BJ (cell line): ENCODE measurements around the gene CD79B. TPM values are rescaled to one million over a fixed set of nuclear protein-coding genes. Genes with fewer than 3 reads are reported as not detected.

Experiments used
- CTCF ChIA-PET: fragments of 350-600 bp; formaldehyde crosslinking; extraction: SDS; loops from one replicate; lab custom pipeline; 2021; ENCODE audit warnings: antibody characterized with exemption, inconsistent platforms; lab: Yijun Ruan, JAX
- POLR2A ChIA-PET: fragments of 300-600 bp; sonication (Branson Sonifier 250); formaldehyde crosslinking; extraction: SDS; loops from one replicate; lab custom pipeline; 2021; ENCODE audit warnings: antibody characterized with exemption; lab: Charles Lee
- DNase-seq: peaks from one replicate; pipeline ENCODE4 v3.0.0-alpha.2; 2011; ENCODE audit warnings: low read depth
- H3K27me3 ChIP-seq: 2 replicates; pipeline ENCODE4 v1.6.0; 2011; ENCODE audit warnings: low read length; ENCODE audit not compliant: control insufficient read depth, insufficient read depth
- H3K36me3 ChIP-seq: 2 replicates; pipeline ENCODE4 v1.5.1; 2011; ENCODE audit warnings: low read length; ENCODE audit not compliant: control insufficient read depth, insufficient read depth
- H3K4me3 ChIP-seq: 2 replicates; pipeline ENCODE4 v1.5.1; 2011; ENCODE audit warnings: low read depth, mild to moderate bottlenecking, control low read depth, low read length
- polyA plus RNA-seq: library from polyadenylated mRNA; depleted of rRNA; stranded (reverse); fragments of >200 nt; gene quantifications from 2 replicates; pipeline ENCODE4 v1.2.3, GENCODE V29; 2011
- TF ChIP-seq, protein P1 (sequence below): IDR thresholded peaks from 2 replicates; pipeline ENCODE4 v1.5.1; 2011; ENCODE audit warnings: low read depth, mild to moderate bottlenecking, control low read depth, inconsistent platforms, low read length, moderate library complexity; ENCODE audit not compliant: insufficient read depth

The CD79B gene
- polyA plus RNA-seq, 1 experiment: 0.58 TPM

DNA sequence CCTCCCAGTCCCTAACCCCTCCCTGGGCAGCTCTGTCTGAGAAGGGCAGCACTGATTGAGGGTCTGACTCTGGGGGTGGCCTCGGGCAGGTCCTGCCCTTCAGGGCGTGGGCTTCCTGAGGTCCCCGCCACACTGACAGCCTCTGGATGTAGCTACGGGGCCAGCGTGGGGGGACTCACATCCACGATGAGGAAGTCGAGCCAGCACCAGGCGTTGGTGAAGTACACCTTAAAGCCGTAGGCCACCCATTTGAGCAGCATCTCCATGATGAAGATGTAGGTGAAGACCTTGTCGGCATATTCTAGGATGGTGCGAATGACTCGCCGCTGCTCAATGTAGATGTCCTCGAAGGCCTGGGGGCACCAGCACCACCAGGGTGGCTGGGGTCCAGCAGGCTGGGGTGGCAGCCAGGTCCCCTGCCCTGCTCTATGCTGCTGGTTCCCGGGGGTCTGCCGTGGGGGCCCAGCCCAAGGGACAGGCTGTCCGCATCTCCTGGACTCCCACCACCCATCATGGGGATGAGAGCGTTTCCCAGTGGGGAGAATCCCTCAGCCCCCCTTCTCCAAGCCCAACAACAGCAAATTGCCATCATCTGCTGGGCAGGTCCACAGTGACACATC, 15.7 kb upstream of the CD79B start:
- TF ChIP-seq, protein P1, sequence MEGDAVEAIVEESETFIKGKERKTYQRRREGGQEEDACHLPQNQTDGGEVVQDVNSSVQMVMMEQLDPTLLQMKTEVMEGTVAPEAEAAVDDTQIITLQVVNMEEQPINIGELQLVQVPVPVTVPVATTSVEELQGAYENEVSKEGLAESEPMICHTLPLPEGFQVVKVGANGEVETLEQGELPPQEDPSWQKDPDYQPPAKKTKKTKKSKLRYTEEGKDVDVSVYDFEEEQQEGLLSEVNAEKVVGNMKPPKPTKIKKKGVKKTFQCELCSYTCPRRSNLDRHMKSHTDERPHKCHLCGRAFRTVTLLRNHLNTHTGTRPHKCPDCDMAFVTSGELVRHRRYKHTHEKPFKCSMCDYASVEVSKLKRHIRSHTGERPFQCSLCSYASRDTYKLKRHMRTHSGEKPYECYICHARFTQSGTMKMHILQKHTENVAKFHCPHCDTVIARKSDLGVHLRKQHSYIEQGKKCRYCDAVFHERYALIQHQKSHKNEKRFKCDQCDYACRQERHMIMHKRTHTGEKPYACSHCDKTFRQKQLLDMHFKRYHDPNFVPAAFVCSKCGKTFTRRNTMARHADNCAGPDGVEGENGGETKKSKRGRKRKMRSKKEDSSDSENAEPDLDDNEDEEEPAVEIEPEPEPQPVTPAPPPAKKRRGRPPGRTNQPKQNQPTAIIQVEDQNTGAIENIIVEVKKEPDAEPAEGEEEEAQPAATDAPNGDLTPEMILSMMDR: no peak
- CTCF ChIA-PET: interaction anchor here (0.5 to 3.1 kb wide), 8 partner anchors 8 to 193 kb away, joined by 3 to 42 read pairs (median 10); partner anchors contain the start of gene GH1
- H3K4me3 ChIP-seq: no peak overlapping the region
- POLR2A ChIA-PET: no interaction called here
- no peaks in the 10 kb centered on the region for H3K36me3 ChIP-seq
- DNase-seq: no peak
- H3K27me3 ChIP-seq: peaks cover 3% of the 10 kb centered on the region; the same call in 1 of the 2 replicates

DNA sequence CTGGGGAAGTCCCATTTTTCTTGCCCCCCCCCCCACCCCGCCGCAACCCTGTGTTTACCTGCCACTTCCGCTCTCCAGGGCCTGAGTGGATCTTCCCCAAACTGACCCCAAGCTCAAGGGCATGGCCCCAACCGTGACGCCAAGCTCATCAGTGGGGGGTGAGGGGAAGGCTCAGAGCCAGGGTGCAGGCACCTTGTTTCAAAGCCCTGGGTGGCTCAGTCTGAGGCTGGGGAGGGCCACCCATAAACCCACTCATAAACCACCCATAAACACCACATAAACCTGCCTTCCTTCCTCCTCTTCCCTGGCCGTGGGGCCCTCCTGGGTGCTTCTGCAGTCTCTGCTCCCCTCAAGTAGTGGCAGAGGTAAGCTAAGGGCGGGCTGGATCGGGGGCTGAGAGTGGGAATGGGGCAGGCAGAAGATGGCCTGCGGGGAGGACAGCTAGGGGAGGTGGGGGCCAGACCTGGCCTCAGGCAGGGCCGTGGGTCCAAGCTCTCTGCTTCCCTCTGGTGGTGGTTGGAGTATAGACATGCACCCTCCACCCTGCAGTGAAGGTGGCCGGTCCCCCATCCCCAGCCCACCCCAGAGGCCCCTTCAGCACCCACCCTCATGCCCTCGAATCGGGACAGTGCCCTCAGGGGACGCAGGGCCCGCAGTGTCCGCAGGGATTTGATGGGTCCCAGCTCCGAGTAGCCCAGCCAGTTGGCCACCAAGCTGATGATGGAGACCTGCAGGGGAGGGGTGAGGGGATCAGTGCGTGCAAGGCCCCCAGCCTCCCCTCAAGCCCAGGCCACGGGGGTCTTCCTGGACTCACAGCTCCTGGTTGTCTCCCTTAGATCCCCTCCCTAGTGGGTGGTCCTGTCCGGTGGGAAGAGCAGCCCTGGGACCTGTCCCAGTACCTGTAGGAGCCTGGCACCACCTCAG, 14.6 kb upstream of the CD79B start:
- H3K36me3 ChIP-seq: no peaks in the 10 kb centered on the region
- ChIA-PET POLR2A (no interaction called here), CTCF (interaction anchor here (0.5 to 3.1 kb wide), 38 partner anchors 9 to 1760 kb away, joined by 3 to 42 read pairs (median 4); partner anchors contain the start of genes CD79B, CSHL1 and GH1)
- DNase-seq: no peak
- peaks cover 1% of the 10 kb centered on the region; the same call in 1 of the 2 replicates for H3K27me3 ChIP-seq
- TF ChIP-seq, protein P1: peak; percentile 82
- H3K4me3 ChIP-seq: no peak overlapping the region

DNA sequence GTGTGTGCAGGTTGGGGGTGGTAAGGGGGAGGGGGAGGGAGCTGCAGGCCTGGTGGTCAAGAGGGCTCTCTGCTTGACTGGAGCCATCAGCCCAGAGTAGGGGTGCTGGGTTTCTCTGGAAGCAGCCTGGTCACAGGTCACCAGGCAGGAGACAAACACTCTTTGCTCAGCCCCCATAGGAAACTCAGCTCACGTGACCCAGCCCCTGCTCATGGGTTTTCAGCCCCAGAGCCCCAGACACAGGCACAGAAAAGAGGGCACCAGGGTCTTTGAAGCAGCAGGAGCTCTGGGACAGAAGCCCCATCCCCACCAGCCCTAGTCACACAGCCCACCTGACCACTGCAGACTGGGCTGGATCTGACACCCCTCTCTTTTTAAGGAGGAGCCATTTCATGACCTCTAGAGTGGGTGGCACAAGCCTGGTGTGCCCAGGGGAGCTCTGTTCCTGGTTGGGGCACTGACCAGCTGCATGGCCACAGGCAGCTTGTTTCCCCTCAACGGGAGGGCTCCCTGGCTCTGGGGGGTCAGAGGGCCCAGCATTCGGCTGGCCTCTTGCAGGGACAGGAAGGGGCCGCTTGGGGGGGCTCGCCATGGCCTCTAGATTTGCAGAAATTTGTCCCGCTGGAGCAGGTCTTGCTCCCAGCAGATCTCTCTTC, 13.8 kb upstream of the CD79B start:
- no peak overlapping the region for H3K4me3 ChIP-seq
- POLR2A ChIA-PET: no interaction called here
- CTCF ChIA-PET: interaction anchor here (0.6 to 3.1 kb wide), 36 partner anchors 8 to 1759 kb away, joined by 3 to 42 read pairs (median 5); partner anchors contain the start of genes CD79B, CSHL1 and GH1
- H3K27me3 ChIP-seq: peaks cover 1% of the 10 kb centered on the region; the same call in 1 of the 2 replicates
- no peak for DNase-seq
- H3K36me3 ChIP-seq: no peaks in the 10 kb centered on the region
- TF ChIP-seq, protein P1: no peak

DNA sequence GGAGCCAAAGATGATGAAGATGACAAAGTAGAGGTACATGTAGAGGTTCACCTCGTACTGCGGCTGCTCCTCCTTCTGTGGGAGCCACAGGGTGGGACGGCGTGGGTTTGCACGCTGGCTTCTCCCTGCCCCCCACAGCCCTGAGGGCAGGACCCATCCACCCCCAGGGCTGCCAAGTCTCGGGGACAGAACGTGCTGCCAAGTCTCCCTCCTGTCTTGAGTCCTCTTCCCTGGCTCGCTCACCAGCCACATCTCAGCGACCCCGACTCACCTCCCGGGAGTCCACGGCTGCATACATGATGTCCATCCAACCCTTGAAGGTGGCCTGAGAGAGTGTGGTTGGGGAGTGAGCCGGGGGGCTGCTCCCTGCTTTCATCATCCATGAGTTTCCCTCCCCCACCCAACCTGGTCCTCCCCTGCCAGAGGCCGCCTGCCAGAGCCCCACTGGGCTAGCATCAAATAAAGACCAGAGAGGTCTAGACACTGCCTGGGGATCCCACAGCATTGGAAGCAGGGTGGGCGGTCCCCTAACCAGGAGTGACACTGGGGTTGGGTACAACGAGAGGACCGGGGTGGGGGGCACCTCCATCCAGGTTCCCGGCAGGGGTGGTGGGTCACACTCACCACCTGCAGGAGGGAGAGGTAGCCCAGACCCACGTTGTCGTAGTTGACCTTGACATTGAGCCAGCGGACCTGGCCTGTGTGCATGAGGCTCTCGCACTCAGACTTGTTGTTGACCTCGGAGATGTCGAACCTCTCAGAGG, 12.8 kb upstream of the CD79B start:
- no peak for DNase-seq
- ChIA-PET POLR2A (no interaction called here), CTCF (interaction anchor here (0.6 to 3.1 kb wide), 10 partner anchors 8 to 84 kb away, joined by 3 to 42 read pairs (median 14); partner anchors contain the start of genes CSHL1, GH1 and ICAM2)
- Histone ChIP-seq H3K36me3 (no peaks in the 10 kb centered on the region), H3K4me3 (no peak overlapping the region), H3K27me3 (peaks cover 1% of the 10 kb centered on the region; the same call in 1 of the 2 replicates)
- TF ChIP-seq, protein P1: no peak
